Skin epidermis (tissue), 12 donors: ENCODE results near the gene HES3.

ENCODE experiments used
- H3K27ac ChIP-seq, 21 experiments: fragments of 200-600 bp; sonication (generic) in 11 of 21; one replicate each; pipeline ENCODE4 v1.5.0; 2020; ENCODE audit warnings: mild to moderate bottlenecking in 3 of 21, inconsistent platforms in 2 of 21, moderate library complexity in 2 of 21
- H3K4me3 ChIP-seq, 7 experiments: fragments of 200-600 bp; sonication (generic) in 2 of 7; one replicate each; pipeline ENCODE4 v1.5.0; 2020; ENCODE audit warnings: inconsistent platforms in 2 of 7, mild to moderate bottlenecking in 2 of 7, moderate library complexity in 1 of 7

HES3 gene

DNA sequence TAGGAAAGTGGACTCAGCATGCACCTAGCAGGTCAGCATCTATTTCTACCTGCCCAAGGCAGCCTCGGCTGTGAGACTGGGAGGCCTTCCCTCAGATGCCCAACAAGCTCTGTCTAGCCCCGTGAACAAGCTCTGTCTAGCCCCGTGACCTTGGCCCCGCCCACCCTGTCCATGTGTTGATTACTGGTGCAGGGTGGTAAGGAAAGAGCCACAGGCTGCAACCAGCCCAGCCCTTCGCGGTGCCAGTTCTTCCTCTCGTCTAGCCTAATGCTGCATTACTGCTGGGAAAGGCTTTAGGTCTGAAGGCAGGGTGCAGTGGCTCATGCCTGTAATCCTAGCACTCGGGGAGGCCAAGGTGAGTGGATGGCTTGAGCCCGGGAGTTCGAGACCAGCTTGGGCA, 14.7 kb downstream of the HES3 start:
- Histone ChIP-seq H3K27ac (no peak overlapping the region), H3K4me3 (no peak overlapping the region)

DNA sequence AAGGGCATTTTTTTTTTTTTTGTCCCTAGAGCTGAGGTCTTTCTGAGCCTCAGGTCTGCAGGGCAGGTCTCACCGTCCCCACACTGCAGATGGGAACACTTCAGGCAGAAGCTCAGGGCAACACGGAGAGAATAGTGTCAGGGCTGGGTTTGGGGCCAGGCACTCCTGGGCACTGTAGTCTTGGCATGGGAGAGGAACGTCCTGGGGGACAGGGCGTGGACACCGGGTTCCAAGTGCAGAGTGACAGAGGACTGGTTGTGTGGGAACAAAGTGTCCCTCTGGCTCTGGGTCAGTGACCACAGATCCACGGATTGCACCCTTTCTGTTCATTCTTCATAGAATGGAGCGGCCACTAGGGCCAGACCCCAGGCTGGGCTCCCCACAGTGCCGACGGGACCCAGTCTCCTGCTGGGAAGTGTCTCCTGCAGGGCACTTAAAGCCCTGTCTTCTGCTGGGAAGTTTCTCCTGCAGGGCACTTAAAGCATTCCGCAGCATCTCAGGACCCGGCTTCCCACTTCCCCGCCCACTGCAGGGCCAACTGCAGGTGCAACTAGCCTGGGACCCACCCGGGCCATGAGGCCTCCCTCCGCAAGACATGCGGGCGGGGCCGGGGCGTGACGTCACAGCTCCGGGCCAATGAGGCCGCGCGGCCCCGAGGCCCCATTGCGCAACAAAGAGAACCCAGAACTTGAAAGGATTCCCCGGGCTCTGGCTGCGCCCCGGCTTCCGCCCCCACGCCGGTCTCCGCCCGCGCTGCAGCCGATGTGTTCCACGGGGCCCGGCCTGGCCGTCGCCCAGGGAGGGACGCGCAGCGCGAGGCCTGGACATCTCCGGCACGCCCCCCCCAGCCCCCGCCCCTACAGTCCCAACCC, 15.7 kb downstream of the HES3 start:
- Histone ChIP-seq H3K4me3 (peak overlapping the region; percentile 54 to 76 (median 70)), H3K27ac (peak overlapping the region in 18 of 21 experiments; percentile 40 to 93 (median 80))

DNA sequence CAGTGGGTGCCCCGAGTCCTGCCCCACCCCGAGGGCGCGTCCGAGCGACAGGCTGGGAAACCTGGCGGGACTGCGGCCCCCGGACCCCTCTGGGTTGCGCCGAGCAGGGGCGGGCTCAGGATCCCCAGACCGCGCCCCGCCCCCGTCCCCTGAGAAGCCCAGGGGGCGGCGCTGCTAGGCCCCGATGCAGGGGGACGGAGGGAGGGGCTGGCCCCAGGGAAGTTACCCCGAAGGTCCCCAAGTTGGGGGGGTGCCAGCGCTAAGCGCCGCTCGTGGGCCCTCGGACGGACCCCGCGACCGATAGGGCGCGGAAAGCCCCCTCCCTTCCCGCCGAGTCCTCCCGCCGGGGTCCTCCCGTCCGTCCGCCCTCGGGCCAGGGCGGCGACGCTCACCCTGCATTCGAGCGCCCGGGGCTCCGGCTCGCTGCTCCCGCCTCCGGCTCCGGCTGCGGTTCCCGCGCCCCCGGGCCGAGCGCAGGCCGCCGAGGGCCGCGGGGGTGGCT, 16.5 kb downstream of the HES3 start:
- Histone ChIP-seq H3K4me3 (peak overlapping the region; percentile 54 to 76 (median 70)), H3K27ac (peak overlapping the region in 20 of 21 experiments; percentile 40 to 93 (median 76))

DNA sequence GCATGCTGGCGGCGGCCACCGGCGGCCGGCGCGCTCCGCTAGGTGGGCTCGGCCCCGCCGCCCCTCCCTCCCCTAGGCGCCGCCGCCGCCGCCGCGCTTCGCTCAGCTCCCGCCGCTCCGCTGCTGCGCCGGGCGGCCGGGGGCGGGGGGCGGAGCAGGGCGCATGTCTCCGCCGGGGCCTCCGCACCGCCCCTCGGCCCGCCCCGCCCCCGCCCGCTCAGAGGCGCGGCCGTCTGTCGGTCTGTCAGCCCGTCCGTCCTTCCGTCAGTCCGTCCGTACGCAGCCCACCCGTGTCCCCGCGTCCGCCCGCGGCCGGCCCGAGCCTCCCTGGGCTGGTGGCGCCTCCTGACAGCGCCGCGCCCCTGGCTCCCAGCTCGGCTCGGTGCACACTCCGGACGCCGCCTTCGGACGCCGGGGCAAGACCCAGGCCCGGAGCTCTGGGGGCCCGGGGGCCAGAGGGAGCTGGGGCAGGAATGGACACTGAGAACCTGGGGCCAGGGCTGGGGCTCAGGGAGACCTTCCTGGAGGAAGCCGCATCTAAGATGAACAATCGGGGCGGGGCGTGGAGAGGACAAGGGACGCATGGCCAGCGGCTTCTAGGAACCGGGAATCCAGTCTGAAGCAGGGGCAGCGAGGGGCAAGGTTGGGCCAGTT, 17.1 kb downstream of the HES3 start, which contains the start of gene GPR153:
Gene GPR153, minus strand, starts transcription at position 138 of the 654 bp plus-strand sequence. CDS start 6,193 bp downstream, outside the sequence.
- H3K27ac ChIP-seq = peak within 1 kb of the TSS in 20 of 21 experiments; percentile 40 to 93 (median 76)
- H3K4me3 ChIP-seq = peak within 1 kb of the TSS; percentile 54 to 76 (median 70)

DNA sequence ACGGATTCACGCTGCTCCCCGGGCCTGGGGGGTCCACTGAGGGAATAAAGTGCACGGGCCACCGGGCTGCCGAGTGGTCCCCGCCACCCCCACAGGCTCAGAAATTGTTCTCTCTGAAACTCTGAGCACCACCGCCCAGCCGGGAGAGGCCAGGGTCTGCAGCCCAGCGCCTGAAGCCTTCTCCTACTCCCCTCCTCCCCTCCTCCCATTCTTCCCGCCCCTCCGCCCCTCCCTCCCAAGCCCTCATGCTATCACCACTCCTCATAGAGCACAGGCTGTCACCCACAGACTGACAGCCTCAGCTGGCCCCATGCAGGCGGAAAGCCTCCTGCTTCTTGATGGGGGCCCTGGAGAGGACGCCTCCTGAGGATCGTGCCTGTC, 17.6 kb downstream of the HES3 start:
- Histone ChIP-seq H3K27ac (peak overlapping the region in 16 of 21 experiments; percentile 22 to 88 (median 72)), H3K4me3 (peak overlapping the region; percentile 31 to 73 (median 44))

DNA sequence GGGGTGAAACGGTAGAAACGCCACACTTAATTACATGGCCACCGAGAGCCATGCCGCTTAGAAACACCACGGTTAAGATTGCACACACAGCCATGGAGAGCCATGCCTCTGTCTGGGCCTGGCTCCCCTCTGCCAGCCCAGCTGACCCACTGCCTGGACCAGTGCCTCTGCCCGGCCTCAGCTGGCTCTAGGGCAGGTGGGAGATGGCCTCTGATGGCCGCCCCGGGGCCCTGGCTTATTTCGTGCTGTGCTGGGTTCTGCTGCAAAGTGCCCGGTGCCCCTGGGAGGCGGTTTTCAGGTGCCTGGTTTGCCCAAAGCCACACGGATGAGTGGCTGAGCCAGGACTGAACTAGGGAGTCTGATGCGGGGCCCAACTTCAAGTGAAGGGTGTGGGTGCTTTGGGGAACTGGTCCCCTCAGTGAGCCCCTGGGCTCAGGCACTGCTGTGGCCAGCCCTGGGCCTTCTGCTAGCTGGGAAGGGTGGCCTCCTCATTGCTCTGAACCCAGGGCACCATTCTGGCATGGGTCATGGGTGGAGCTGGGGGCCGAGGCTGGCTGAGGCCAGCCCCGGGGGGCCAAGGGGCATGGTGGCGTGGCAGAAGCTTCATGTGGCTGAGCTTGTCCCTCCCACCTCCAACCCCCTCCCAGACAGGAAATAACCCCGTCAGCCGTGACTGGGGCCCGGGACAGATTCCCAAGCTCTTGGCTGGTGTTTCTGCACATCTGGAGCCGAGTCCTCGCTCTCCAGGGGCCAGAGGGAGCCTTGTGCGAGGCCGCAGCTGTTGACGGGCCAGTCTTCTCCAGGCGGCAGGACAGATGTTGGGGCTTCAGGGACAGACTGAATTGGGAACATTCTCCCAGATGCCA, 18.8 kb downstream of the HES3 start:
- no peak overlapping the region for H3K4me3 ChIP-seq
- H3K27ac ChIP-seq = peak overlapping the region in 16 of 21 experiments; percentile 1 to 88 (median 67)

DNA sequence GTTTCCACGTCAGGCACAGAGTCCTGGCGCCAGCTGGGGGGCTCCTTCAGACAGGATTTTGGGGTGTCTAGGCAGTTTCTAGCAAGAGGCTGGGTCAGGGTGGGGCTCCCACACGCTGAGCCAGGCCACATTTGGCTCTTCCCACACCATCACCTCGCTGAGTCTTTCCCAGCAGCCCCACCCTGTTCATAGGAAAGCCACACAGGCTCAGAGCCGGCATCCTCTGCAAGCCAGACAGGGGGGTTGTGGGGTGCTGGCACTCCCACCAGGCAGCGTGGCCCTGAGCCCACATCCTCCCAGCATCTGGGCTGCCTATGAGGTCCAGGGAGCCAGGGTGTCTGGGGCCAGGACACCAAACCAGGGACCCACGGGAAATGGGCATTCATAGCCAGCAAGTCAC, 19.7 kb downstream of the HES3 start:
- no peak overlapping the region for H3K4me3 ChIP-seq
- H3K27ac ChIP-seq = peak overlapping the region in 9 of 21 experiments; percentile 15 to 88 (median 65)

DNA sequence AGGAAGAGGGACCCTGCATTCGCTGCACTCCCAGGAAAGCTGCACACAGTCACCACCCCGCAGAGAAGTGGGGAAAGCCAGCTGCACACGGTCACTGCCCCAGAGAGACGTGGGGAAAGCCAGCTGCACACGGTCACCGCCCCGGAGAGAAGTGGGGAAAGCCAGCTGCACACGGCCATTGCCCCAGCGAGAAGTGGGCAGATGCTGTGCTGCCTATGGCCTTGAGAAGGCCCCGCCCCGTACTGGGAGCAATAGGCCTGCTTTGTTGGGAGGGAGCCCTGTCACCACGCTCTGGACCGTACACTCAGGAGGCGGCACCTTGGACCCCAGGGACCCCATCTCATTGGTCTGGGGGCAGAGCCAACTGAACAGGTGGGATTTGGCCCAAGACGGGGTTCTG, 21.2 kb downstream of the HES3 start:
- Histone ChIP-seq H3K4me3 (no peak overlapping the region), H3K27ac (no peak overlapping the region)

DNA sequence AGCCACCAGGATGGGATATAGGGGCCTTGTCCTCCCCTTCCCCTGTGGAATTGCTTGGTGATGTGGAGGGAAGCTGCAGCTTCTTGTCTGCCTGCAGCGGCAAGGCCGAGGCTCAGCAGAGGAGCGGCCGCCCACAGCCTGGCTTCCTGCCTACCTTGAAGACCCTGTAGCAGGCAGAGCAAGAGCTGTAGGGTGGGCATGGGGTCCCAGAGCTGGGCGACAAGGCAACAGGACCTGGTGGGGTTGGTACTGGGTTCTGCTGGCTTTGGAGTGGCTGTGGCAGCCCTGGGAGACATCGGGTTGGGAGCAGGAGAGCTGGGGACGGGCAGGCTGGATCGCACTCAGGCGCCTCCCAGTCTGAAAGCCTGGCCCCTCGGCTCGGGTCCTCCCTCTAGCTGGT, 22.7 kb downstream of the HES3 start:
- Histone ChIP-seq H3K4me3 (no peak overlapping the region), H3K27ac (no peak overlapping the region)

DNA sequence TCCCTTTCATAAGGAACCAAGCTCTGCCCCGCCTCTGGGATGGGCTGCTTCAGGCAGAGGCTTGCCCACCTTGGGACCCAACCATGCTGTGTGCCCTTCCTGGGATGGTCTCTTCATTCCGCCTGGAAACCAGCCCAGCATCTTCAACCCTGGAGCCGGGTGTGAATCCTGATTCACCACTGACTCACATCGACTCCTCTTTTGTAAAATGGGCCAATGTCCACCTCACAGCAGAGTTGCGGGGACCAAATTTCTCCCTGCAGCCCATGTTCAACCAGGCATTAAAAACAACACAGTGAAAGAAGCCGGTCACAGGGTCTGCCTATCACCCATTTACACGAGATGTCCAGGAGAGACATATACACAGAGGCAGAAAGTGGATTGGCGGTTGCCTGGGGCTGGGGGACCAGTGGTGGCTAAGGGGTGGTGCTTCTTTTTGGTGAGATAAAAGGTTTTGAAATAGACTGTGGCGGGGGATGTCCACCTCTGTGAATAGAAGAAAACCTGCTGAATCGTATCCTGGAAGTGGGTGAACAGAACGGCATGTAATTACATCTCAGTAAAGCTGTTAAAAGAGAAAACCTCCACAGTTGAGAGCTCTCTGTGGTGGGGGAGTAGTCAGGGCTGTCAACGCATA, 23.8 kb downstream of the HES3 start:
- H3K4me3 ChIP-seq = no peak overlapping the region

DNA sequence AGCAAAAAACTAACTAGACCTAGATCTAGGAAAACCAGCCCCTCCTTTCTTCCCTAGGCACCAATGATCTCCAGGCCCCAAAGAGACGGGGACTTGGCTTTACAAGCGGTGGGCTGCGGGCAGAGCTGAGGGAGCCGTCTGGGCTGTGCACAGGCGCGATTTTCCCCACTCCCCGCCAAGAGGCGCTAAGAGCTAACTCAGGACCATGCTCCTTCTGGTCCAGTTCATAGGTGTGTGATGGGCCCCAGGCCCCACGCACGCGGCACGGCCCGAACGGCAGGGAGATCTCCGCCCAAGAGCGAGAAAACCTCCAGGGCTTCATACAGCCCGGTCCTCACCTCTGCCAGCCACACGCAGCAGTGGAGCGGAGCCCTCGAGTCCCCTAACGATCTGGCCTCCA, 24.4 kb downstream of the HES3 start:
- no peak overlapping the region for H3K4me3 ChIP-seq
- no peak overlapping the region for H3K27ac ChIP-seq

More for the DNA sequence above, 23.8 kb downstream of the HES3 start:
- no peak overlapping the region for H3K27ac ChIP-seq

DNA sequence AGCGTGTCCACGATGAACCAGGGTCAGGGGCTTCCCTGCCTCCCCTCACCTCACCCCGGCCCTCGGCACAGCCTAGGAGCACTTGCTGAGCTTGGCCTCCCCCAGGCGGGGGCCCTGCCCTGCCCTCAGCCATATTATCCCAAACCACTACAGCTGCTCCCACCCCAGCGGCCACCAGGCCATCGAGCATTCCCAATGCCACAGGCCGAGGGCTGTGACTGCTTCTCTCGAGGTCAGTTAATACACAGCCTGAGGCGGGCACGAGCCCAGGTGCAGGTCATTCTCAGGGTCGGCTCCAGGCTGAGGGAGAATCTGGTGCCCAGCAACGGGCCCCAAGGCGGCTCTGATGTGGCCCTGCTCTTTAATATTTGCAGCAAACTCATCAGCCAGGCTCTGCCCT, 25.3 kb downstream of the HES3 start:
- H3K27ac ChIP-seq = peak overlapping the region in 1 of 21 experiments; percentile 66
- no peak overlapping the region for H3K4me3 ChIP-seq

DNA sequence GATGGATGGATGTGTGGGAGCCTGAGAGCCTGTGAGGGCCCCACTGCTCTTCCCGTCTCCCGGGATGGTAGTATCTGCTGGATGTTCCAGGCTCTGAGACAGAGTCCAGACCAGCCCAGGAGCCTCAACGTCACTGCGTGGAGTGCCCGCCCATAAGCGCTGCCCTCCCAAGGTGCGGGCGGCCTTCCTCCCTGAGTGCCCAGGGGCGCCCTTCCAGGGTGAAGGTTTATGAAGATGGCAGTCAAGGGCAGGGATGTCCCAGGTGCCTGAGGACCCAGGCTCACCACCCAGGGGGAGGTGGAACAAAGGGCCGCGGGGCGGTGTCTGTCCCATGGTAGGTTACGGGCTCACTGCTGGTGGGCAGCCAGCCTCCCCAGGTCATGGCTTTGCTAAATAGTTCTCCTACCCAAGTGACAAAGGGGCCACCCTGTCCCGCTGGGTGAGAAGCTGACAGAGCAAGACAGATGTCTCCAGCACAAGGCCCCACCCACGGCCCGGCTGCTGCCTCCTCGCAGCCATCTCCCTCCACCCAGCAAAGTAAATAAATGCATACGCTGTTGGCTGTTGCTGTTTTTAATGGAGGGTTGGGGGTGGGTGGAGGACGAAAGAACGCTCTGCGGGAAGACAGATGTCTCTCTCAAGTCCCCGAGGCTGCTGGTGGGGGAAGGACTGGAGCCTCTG, 25.9 kb downstream of the HES3 start:
- Histone ChIP-seq H3K4me3 (no peak overlapping the region), H3K27ac (peak overlapping the region in 5 of 21 experiments; percentile 0 to 72 (median 25))

DNA sequence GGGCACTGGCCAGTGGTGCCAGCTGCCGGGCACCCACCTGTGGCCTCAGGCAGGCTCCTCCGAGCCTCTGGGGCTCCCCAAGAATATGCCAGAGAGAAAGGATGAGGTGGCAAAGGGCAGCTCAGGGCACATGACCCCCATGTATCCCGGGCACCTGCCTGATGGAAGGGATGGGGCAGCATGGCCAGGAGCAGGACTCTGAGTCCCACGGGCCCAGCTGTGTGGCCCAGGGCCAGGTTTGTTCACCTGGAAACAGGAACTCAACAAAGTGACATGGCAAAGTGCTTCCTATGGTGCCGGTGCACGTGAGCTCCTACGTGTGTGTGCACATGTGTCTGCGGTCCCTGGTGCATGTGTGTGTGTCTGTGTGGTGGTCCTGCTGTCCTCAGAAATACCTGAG, 26.4 kb downstream of the HES3 start:
- peak overlapping the region in 7 of 21 experiments; percentile 0 to 72 (median 35) for H3K27ac ChIP-seq
- H3K4me3 ChIP-seq = no peak overlapping the region

DNA sequence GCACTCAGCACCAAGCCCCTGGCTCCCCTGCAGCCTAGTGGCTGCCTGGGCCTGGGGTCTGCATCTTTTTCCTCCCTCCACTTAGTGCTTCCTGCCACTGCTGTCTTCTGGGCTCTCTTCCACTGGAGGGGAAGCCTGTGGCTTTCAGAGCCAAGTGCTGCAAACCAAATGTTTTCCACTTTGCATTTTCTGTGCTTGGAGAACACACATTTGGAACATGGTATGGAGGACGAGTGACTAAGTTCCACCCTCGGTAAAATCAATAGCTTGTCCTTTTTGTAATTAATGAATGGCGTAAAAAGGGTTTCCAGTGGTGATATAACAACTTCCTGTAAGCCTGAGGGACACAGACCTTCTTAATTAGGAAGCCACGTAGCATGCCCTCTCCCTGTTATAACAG, 27.0 kb downstream of the HES3 start:
- Histone ChIP-seq H3K4me3 (no peak overlapping the region), H3K27ac (peak overlapping the region in 7 of 21 experiments; percentile 6 to 72 (median 39))

DNA sequence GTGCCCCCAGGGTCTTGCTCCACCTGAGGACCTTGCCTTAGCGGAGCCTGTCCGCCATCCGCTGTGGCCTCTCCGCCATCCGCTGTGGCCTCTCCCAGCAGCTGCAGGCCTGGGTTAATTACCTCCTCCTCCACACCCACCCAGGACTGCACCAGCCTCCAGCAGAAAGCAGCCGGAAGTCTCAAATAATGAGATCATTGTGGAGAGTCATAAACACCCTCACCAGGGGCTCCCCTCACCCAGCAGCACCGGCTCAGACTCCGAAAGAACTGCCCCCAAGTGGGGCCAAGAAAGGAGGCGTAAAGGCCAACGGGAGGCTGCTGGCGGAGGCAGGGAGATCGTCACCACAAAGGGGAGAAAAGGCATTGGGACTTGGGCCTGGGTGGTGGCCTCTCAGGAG, 27.6 kb downstream of the HES3 start:
- Histone ChIP-seq H3K27ac (peak overlapping the region in 6 of 21 experiments; percentile 6 to 60 (median 40)), H3K4me3 (no peak overlapping the region)

DNA sequence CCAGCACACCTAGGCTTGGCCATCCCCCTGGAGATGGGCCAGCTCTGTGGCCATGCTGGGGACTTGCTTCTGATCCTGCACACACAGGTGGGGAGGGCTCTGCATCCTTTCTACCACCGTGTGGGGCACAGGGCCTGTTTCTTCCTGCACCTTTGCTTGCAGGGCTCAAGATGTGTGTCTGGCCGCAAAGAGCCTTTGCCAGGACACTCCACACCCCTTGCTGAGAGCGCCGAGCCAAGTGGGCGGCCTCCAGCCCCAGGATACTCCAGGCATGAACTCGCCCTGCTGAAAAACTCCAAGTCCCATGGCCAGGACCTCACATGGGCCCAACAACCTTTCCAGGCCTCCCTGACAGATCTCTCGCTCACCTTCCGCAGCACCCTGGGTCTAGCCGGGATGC, 28.5 kb downstream of the HES3 start:
- H3K27ac ChIP-seq = peak overlapping the region in 5 of 21 experiments; percentile 9 to 60 (median 15)
- H3K4me3 ChIP-seq = no peak overlapping the region

DNA sequence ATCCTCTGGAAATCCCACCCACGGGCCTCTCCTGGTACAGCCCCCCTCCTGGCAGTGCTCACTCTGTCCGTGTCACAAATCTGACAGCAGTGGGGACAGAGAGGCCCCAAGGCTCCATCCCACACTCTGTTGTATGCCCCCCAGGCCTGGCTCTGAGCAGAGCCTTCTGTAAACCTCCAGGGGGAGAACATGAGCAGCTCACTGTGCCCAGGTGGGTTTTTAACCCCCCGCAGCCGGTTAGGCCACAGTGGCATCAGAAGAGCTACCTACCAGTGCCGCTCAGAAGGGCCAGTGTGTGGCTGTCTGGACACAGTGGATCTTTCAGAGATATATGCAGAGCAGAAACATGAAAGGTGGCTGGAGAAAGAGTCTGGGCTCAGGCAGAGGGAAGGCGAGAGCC, 28.9 kb downstream of the HES3 start:
- H3K4me3 ChIP-seq = no peak overlapping the region
- peak overlapping the region in 3 of 21 experiments; percentile 9 to 60 (median 15) for H3K27ac ChIP-seq
